ENCODE data around the gene PMM2.

PMM2 gene

DNA sequence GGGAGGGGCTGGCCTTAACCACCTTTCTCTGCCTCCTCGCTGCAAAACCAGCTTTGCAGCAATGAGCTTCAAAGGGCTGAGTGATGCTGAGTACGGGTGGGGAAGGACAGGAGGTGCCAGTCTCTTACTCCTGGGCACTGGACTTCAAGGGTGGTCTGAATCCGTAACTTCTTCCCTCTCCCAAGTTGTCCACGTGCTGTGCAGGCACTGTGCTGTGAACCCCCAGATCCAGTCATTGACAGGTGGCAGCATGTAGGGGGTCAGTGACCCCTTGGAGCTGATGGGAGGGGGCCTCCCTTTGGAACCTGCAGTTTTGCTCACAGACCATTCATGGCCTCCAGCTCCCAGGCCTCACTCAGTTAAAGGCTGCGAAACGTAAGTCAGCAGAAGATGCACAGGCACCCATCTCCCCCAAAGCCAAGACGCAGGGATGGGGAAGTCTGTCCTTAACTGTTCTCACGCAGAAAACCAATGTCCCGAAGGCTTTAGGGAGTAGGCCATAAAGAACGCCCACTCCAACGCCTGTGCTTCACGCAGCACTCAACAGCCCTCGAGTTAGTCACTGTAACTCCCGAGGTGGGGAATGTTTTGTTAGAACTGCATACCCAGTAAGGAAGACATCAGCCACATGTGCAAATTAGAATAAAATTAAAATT is 92.4 kb downstream of the PMM2 start:
- DNase-seq, result no peak

DNA sequence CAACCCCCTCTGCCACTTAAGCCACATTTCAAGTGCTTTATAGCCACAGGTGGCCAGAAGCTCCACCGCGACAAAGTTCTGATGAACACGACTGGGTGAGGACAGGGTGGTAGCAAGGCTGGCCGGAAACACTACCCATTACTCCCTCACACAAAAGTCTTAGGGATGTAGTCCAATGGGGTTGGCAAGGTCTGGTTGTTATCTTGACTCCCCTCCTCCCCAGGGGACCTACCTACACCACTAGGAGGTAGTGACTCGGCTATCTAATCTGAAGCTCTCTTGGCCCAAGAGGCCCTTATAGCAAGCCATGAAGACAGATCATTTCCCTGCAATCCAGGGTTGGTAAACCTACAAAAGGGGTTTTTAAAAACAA is 92.9 kb downstream of the PMM2 start:
- DNase-seq, result no peak

DNA sequence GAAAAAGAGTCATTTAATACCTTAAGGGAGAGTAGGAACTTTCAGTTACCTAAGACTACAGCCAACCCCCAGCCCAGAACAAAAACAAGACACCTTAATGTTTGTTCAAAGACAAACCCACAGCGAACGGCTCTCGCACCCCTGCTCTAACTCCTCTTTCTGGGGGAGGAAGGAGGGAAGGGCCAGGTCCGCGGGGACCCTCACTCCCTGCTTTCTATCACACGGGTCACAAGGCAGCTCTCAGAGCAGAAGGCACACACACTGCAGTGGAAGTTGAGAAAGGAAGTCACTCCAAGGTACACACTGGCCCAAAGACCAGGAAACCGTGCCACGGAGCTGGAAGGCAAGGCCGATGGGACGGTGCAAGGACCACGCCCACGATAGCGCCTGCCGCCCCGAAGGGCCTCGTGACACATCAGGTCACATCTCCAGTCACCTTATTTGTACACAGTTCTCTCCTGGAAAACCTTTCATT is 94.5 kb downstream of the PMM2 start:
- DNase-seq, result peak; percentile 69

DNA sequence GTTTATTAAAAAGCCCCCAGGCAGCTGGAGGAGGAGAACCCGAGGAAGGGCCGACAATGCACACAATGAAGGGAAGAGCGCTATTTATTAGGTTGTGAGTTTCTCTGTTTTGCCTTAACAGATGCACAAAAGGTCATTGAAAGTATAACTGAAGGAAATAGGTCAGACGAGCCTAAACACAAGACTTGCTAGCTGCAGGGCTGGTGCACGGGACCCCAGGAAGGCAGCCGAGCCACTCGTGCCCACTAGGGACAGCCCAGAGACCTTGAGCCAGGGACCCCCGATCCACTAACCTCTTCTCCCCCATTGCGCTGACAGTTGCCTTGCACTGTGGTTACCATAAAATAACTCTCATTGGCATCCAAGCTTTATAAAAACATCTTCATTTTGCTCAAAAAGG is 95.8 kb downstream of the PMM2 start:
- peak; percentile 43 for DNase-seq

DNA sequence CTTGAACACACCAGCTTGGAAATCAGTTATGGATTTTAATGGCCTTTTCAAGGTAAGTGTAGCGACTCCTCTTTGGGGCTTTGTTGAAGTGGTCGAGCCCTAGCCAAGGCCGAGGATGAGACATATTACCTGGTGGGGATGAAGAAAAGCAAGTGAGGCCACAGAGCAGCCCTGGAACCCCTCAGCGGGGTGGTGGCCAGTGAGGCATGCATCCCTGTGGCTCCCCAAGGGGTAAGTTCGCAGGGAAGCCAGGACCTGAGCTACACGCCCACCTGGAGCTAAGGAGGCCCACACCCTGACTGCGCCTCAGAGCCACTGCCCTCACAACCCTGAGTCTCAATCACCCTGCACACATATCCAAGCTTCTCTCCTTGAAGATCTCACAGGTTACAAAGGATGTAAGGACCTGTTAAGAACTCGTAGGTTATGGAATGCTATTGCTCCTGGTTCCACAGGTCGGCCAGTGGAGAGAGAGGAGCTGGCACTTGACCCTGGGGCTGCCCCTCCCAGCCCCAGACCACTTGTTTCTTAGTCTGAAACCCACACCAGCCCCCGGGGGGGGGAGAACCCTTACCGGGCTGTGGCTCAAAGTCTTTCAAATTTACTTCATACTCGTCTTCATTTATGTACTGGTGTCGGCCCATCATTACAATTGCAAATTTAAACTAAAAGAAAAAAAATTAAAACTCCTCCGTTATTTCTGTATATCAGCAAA is 96.5 kb downstream of the PMM2 start:
- DNase-seq, result peak; percentile 51

DNA sequence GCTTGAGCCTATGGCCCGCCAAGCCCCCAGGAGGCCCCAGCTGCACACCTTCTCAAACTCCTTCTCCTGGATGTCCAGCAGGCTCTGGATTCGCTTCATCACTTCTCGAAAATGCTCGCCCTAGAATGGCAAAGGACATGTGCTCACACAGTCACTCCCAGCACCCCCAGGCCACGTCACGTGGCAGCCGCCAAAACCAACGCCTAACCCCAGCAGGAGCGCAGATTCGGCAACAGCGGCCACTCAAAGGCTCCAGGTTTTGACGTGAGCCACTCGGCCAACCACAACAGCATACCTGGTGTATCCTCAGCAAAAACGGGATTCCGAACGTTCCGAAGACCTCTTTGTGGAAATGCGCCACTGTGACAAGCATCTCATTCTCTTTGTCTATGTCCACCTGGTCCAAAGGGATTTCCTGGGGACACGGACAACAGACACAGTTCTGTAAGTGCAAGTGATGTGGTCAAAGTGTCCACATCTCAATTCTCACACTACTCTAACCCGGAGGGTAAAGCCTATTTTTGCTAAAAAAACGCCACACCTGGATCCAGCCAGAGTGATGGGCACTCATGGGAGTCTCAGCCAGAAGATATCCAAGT is 97.2 kb downstream of the PMM2 start:
- DNase-seq, result peak; percentile 31

DNA sequence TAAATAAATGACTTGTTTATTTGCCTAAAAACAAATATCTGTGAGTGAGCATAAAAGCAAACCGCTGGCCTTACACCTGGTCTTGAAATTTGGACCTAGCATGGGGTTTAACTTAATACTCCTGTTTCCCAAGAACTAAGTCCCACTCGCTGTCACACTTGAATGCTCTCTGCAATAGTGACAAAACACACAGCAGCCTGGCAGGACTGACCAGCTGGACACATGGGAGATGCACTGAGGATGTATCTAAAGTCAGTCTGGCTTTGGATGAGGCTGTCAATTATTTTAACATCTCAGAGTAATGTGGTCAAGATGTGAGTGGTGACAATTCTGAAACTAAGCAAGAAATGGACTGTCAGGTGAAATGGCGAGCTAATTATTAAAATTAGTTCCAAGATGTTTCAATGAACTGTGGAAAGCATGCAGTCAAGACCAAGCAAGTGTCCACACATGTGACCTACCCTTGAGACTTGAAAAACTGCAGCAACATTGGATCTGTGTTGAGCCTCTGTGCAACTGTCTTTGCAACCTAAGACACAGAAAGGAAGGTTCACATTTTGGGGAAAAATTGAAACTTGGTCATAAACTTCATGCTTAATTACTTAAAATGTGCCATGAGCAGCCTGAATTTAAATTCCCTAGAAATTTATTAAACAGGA is 101.2 kb downstream of the PMM2 start:
- no peak for DNase-seq

Measured in activated effector memory CD4-positive, alpha-beta T cell treated with anti-CD3 and anti-CD28 coated beads, Interleukin-2, amount 50 U/mL, for 16 hours (primary cell).